GM18499 (cell line): ENCODE results near the gene MED20.
A peak's percentile ranks its signal among the peaks of the same experiment; 100 is the strongest.
"Not testable (repeated sequence)": the region's sequence is repeated elsewhere in the genome, so short reads cannot be mapped to it uniquely, and the experiment has no call there.

Experiments used
- ATAC-seq: cut with Tn5 transposase; IDR thresholded peaks from one replicate; pipeline ENCODE4 v1.9.1; 2021; ENCODE audit warnings: moderate number of reproducible peaks; ENCODE audit not compliant: insufficient read depth, unreplicated experiment

The MED20 gene

GRCh38 chr6:41920921-41921711 lies at the start of gene MED20, which contains the start of gene BYSL:
MED20 (minus strand) TSS chr6:41921139; CDS start chr6:41921018, 121 bp downstream.
BYSL (plus strand) TSS chr6:41921499; CDS start chr6:41921563, 64 bp downstream.
- peak; percentile 83 for ATAC-seq

GRCh38 chr6:41970436-41970846 lies 49.5 kb upstream of the MED20 start:
- no peak for ATAC-seq

- ATAC-seq = no peak
These were observed 46.7 kb upstream of the MED20 start for GRCh38 chr6:41967312-41968287.

GRCh38 chr6:41966961-41967311 lies 46.0 kb upstream of the MED20 start:
- ATAC-seq = no peak

- no peak for ATAC-seq
These were observed 45.4 kb upstream of the MED20 start for GRCh38 chr6:41966214-41966920.

GRCh38 chr6:41965429-41966213 lies 44.7 kb upstream of the MED20 start:
- no peak for ATAC-seq

- no peak for ATAC-seq
These were observed 43.4 kb upstream of the MED20 start for GRCh38 chr6:41964201-41964887.

- ATAC-seq = no peak
These were observed 42.4 kb upstream of the MED20 start for GRCh38 chr6:41963371-41963770.

GRCh38 chr6:41960028-41960427 lies 39.1 kb upstream of the MED20 start:
- no peak for ATAC-seq

GRCh38 chr6:41958022-41958856 lies 37.3 kb upstream of the MED20 start:
- ATAC-seq = no peak

GRCh38 chr6:41957117-41957516 lies 36.2 kb upstream of the MED20 start:
- ATAC-seq = no peak

GRCh38 chr6:41955412-41955811 lies 34.5 kb upstream of the MED20 start:
- ATAC-seq = no peak

- no peak for ATAC-seq
These were observed 33.7 kb upstream of the MED20 start for GRCh38 chr6:41954668-41955067.

GRCh38 chr6:41947581-41948220 lies 26.8 kb upstream of the MED20 start:
- ATAC-seq = no peak

- ATAC-seq = no peak
These were observed 22.5 kb upstream of the MED20 start for GRCh38 chr6:41943456-41943855.

- ATAC-seq = not testable (repeated sequence)
These were observed 21.9 kb upstream of the MED20 start for GRCh38 chr6:41942882-41943281.

- no peak for ATAC-seq
These were observed 21.3 kb upstream of the MED20 start for GRCh38 chr6:41942067-41942851.
